ENCODE results near the gene BBX.
A peak's percentile ranks its signal among the peaks of the same experiment; 100 is the strongest.

GRCh38 chr3:107752202-107752990 lies 229.6 kb downstream of the BBX start:
- TF ChIP-seq FOXM1 (IDR thresholded peaks at IDR 0.05; ENCODE audit: borderline replicate concordance, low read depth): no peak
- TF ChIP-seq TAF1 (IDR thresholded peaks at IDR 0.05; ENCODE audit: low read depth): no peak
- TF ChIP-seq RAD21 (IDR thresholded peaks at IDR 0.05; ENCODE audit: low read depth): peak; percentile 64; the same call in 1 of the 2 replicates
- TF ChIP-seq ZBTB7A (IDR thresholded peaks at IDR 0.05; ENCODE audit: low read depth): no peak
- TF ChIP-seq MAX (IDR thresholded peaks at IDR 0.05): no peak
- TF ChIP-seq CEBPB (IDR thresholded peaks at IDR 0.05): no peak
- no peak for TF ChIP-seq TEAD4 (IDR thresholded peaks at IDR 0.05)
- TF ChIP-seq YY1 (IDR thresholded peaks at IDR 0.05; ENCODE audit: low read depth): no peak
- no peak for TF ChIP-seq REST (IDR thresholded peaks at IDR 0.05; ENCODE audit: low read depth)
- TF ChIP-seq EP300 (IDR thresholded peaks at IDR 0.05; ENCODE audit: borderline replicate concordance): no peak
